ENCODE results near the gene DMTF1.

DMTF1 gene

GRCh38 chr7:87152112-87152896 lies at the start of gene DMTF1:
Gene DMTF1 (plus strand): TSS chr7:87152453. CDS start chr7:87164942, 12,489 bp downstream.
- TF ChIP-seq CTCF (IDR thresholded peaks at IDR 0.05; ENCODE audit: low read depth, low read length, missing control alignments), result no peak
- peak; percentile 76 for DNase-seq (ENCODE audit: extremely low read depth, low read depth)
- H3K4me3 ChIP-seq (replicated peaks; ENCODE audit: low read depth, low read length), result peak within 1 kb of the TSS; percentile 88

- no peak overlapping the region for H3K4me3 ChIP-seq (replicated peaks; ENCODE audit: low read depth, low read length)
- no peak for DNase-seq (ENCODE audit: extremely low read depth, low read depth)
- no peak for TF ChIP-seq CTCF (IDR thresholded peaks at IDR 0.05; ENCODE audit: low read depth, low read length, missing control alignments)
These were observed 46.9 kb upstream of the DMTF1 start for GRCh38 chr7:87105401-87105800.

GRCh38 chr7:87106974-87107612 lies 45.2 kb upstream of the DMTF1 start:
- TF ChIP-seq CTCF (IDR thresholded peaks at IDR 0.05; ENCODE audit: low read depth, low read length, missing control alignments), result no peak
- H3K4me3 ChIP-seq (replicated peaks; ENCODE audit: low read depth, low read length), result no peak overlapping the region
- DNase-seq (ENCODE audit: extremely low read depth, low read depth), result no peak

- no peak for DNase-seq (ENCODE audit: extremely low read depth, low read depth)
- TF ChIP-seq CTCF (IDR thresholded peaks at IDR 0.05; ENCODE audit: low read depth, low read length, missing control alignments), result no peak
- H3K4me3 ChIP-seq (replicated peaks; ENCODE audit: low read depth, low read length), result no peak overlapping the region
These were observed 44.1 kb upstream of the DMTF1 start for GRCh38 chr7:87107949-87108776.

GRCh38 chr7:87110778-87111177 lies 41.5 kb upstream of the DMTF1 start:
- DNase-seq (ENCODE audit: extremely low read depth, low read depth), result no peak
- TF ChIP-seq CTCF (IDR thresholded peaks at IDR 0.05; ENCODE audit: low read depth, low read length, missing control alignments), result no peak
- no peak overlapping the region for H3K4me3 ChIP-seq (replicated peaks; ENCODE audit: low read depth, low read length)

GRCh38 chr7:87111877-87112276 lies 40.4 kb upstream of the DMTF1 start:
- TF ChIP-seq CTCF (IDR thresholded peaks at IDR 0.05; ENCODE audit: low read depth, low read length, missing control alignments), result no peak
- no peak overlapping the region for H3K4me3 ChIP-seq (replicated peaks; ENCODE audit: low read depth, low read length)
- DNase-seq (ENCODE audit: extremely low read depth, low read depth), result no peak

All from HFF-Myc (cell line).